ENCODE data around the gene NEO1.

- no peak for TF ChIP-seq POLR2A (IDR thresholded peaks at IDR 0.05)
- TF ChIP-seq, protein P1, sequence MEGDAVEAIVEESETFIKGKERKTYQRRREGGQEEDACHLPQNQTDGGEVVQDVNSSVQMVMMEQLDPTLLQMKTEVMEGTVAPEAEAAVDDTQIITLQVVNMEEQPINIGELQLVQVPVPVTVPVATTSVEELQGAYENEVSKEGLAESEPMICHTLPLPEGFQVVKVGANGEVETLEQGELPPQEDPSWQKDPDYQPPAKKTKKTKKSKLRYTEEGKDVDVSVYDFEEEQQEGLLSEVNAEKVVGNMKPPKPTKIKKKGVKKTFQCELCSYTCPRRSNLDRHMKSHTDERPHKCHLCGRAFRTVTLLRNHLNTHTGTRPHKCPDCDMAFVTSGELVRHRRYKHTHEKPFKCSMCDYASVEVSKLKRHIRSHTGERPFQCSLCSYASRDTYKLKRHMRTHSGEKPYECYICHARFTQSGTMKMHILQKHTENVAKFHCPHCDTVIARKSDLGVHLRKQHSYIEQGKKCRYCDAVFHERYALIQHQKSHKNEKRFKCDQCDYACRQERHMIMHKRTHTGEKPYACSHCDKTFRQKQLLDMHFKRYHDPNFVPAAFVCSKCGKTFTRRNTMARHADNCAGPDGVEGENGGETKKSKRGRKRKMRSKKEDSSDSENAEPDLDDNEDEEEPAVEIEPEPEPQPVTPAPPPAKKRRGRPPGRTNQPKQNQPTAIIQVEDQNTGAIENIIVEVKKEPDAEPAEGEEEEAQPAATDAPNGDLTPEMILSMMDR (IDR thresholded peaks at IDR 0.05): no peak
These were observed 212.6 kb downstream of the NEO1 start for GRCh38 chr15:73264881-73265280.
